Breast epithelium (tissue), 4 donors: ENCODE data around the gene ERAL1. TPM values are rescaled to one million over a fixed set of nuclear protein-coding genes. Genes with fewer than 3 reads are reported as not detected.

Experiments
- DNase-seq, 2 donors: peaks; one replicate each; pipeline ENCODE4 v3.0.0-alpha.2; 2019; ENCODE audit warnings: low spot score in 2 of 2
- H3K27ac ChIP-seq, 2 donors: fragments of 200-600 bp; sonication (generic) in 1 of 2; one replicate each; pipeline ENCODE4 v1.5.1; 2016 to 2019; ENCODE audit warnings: mild to moderate bottlenecking in 1 of 2
- H3K27me3 ChIP-seq, 2 donors: fragments of 200-600 bp; sonication (generic) in 1 of 2; one replicate each; pipeline versions ENCODE4 v1.5.1 to v1.6.0; 2017 to 2019; ENCODE audit warnings: control low read depth in 1 of 2, mild to moderate bottlenecking in 1 of 2
- H3K36me3 ChIP-seq: fragments of 200-600 bp; one replicate; pipeline ENCODE4 v1.5.1; 2019
- H3K4me1 ChIP-seq, 2 donors: fragments of 200-600 bp; sonication (generic); one replicate each; pipeline ENCODE4 v1.5.1; 2016 to 2019; ENCODE audit warnings: control low read depth in 1 of 2
- H3K4me3 ChIP-seq, 3 donors: fragments of 200-600 bp; sonication (generic); 1 replicate in 2 of 3; 2 replicates in 1 of 3; pipeline ENCODE4 v1.5.1; 2016 to 2019; ENCODE audit warnings: mild to moderate bottlenecking in 3 of 3, moderate library complexity in 2 of 3
- H3K9me3 ChIP-seq, 2 donors: fragments of 200-600 bp; sonication (generic) in 1 of 2; one replicate each; pipeline ENCODE4 v1.5.1; 2016 to 2019; ENCODE audit warnings: control low read depth in 1 of 2
- CTCF ChIP-seq, 3 donors: fragments of 450-650 bp; IDR thresholded peaks; one replicate each; pipeline ENCODE4 v1.5.1; 2016 to 2017; ENCODE audit warnings: antibody characterized with exemption in 3 of 3, mild to moderate bottlenecking in 3 of 3, moderate library complexity in 3 of 3
- POLR2A ChIP-seq: fragments of 450-650 bp; IDR thresholded peaks from one replicate; pipeline ENCODE4 v1.6.1; 2016; ENCODE audit warnings: antibody characterized with exemption, mild to moderate bottlenecking, moderate library complexity
- POLR2AphosphoS5 ChIP-seq, 3 donors: sonication (generic); formaldehyde crosslinking; IDR thresholded peaks; one replicate each; pipeline ENCODE4 v1.6.1; 2017; ENCODE audit warnings: antibody characterized with exemption in 3 of 3
- intact Hi-C: fragments of 100-400 bp; cut with DNase I; formaldehyde crosslinking; loops from one replicate; pipeline ENCODE4 v1.15.1; 2023; ENCODE audit warnings: low total_unique reads
- total RNA-seq, 3 donors: library from RNA; depleted of rRNA; stranded (reverse); fragments of >200 nt; gene quantifications; one replicate each; pipeline ENCODE4 v1.1.0, GENCODE V29; 2016

Gene ERAL1
- 10 to 100 TPM; 24.3 to 51.2 (median 26.4) TPM for total RNA-seq

GRCh38 chr17:28854457-28855335, at the start of gene ERAL1:
Gene ERAL1 (plus strand): TSS chr17:28855016. CDS start chr17:28855035, 19 bp downstream.
- peak within 1 kb of the TSS; percentile 82 for H3K27ac ChIP-seq
- H3K9me3 ChIP-seq = no peaks in the 10 kb centered on the region
- intact Hi-C loops = no loop called here
- H3K4me3 ChIP-seq = peak within 1 kb of the TSS; percentile 58 to 87 (median 78)
- DNase-seq = peak; percentile 77
- no peaks in the 10 kb centered on the region for H3K36me3 ChIP-seq
- peaks cover 0 to 3% of the 10 kb centered on the region in 2 donors for H3K4me1 ChIP-seq
- no peaks in the 10 kb centered on the region for H3K27me3 ChIP-seq
- TF ChIP-seq POLR2AphosphoS5 (IDR thresholded peaks at IDR 0.05) (peak; percentile 19 to 83 (median 61)), POLR2A (no peak), CTCF (IDR thresholded peaks at IDR 0.05) (peak in 1 of 3 donors; percentile 7)

- Histone ChIP-seq H3K4me3 (peak overlapping the region in 1 of 3 donors; percentile 8), H3K9me3 (no peaks in the 10 kb centered on the region), H3K36me3 (no peaks in the 10 kb centered on the region), H3K27ac (peak overlapping the region; percentile 88 to 89), H3K27me3 (no peaks in the 10 kb centered on the region), H3K4me1 (peaks cover 7 to 20% of the 10 kb centered on the region in 2 donors)
- TF ChIP-seq POLR2A (no peak), POLR2AphosphoS5 (IDR thresholded peaks at IDR 0.05) (no peak), CTCF (IDR thresholded peaks at IDR 0.05) (no peak)
- no peak for DNase-seq
- intact Hi-C loops = no loop called here
Measured at GRCh38 chr17:28807925-28808634, 46.7 kb upstream of the ERAL1 start.

GRCh38 chr17:28810437-28810836, 44.4 kb upstream of the ERAL1 start:
- no peak for DNase-seq
- H3K4me3 ChIP-seq = no peak overlapping the region
- H3K27ac ChIP-seq = peak overlapping the region in 1 of 2 donors; percentile 88
- no peak for TF ChIP-seq CTCF (IDR thresholded peaks at IDR 0.05)
- no peak for TF ChIP-seq POLR2AphosphoS5 (IDR thresholded peaks at IDR 0.05)
- TF ChIP-seq POLR2A = no peak
- no peaks in the 10 kb centered on the region for H3K27me3 ChIP-seq
- H3K9me3 ChIP-seq = no peaks in the 10 kb centered on the region
- intact Hi-C loops = loop anchor here (10.0 kb wide), 1 partner anchor 134 kb away; no protein-coding TSS in a partner anchor
- peaks cover 7 to 20% of the 10 kb centered on the region in 2 donors for H3K4me1 ChIP-seq
- H3K36me3 ChIP-seq = no peaks in the 10 kb centered on the region

GRCh38 chr17:28811651-28812090, 43.1 kb upstream of the ERAL1 start:
- H3K4me1 ChIP-seq = peaks cover 7 to 20% of the 10 kb centered on the region in 2 donors
- H3K4me3 ChIP-seq = peak overlapping the region; percentile 86 to 90 (median 89)
- no peaks in the 10 kb centered on the region for H3K27me3 ChIP-seq
- intact Hi-C loops = loop anchor here (10.0 kb wide), 1 partner anchor 133 kb away; no protein-coding TSS in a partner anchor
- H3K9me3 ChIP-seq = no peaks in the 10 kb centered on the region
- TF ChIP-seq POLR2AphosphoS5 (IDR thresholded peaks at IDR 0.05) (no peak), POLR2A (no peak), CTCF (IDR thresholded peaks at IDR 0.05) (no peak)
- H3K27ac ChIP-seq = peak overlapping the region; percentile 88 to 92
- DNase-seq = no peak
- H3K36me3 ChIP-seq = no peaks in the 10 kb centered on the region
